C4-2B (cell line): ENCODE data around the gene SLC35D2.

Experiments used
- H3K27ac ChIP-seq: fragments of 450-650 bp; 2 replicates; pipeline ENCODE4 v1.5.1; 2017
- CTCF ChIP-seq: fragments of 450-650 bp; conservative IDR thresholded peaks from 2 replicates; pipeline ENCODE4 v1.5.1; 2017; ENCODE audit warnings: mild to moderate bottlenecking
- ZFX ChIP-seq: fragments of 450-650 bp; IDR thresholded peaks from 2 replicates; pipeline ENCODE4 v1.6.1; 2017

SLC35D2 gene

GRCh38 chr9:96419691-96419969 lies 36.1 kb upstream of the SLC35D2 start:
- H3K27ac ChIP-seq = no peak overlapping the region; the same call in 1 of the 2 replicates
- TF ChIP-seq ZFX = no peak
- no peak for TF ChIP-seq CTCF

GRCh38 chr9:96418920-96419690 lies 35.6 kb upstream of the SLC35D2 start:
- peak; percentile 44; the same call in 1 of the 2 replicates for TF ChIP-seq ZFX
- TF ChIP-seq CTCF = no peak
- peak overlapping the region; percentile 93 for H3K27ac ChIP-seq

GRCh38 chr9:96418083-96418919 lies 34.8 kb upstream of the SLC35D2 start, which contains the start of gene ZNF367:
Gene ZNF367 (minus strand): TSS chr9:96418370. CDS start chr9:96418032, 338 bp downstream.
- H3K27ac ChIP-seq = peak within 1 kb of the TSS; percentile 93
- no peak for TF ChIP-seq CTCF
- no peak for TF ChIP-seq ZFX

- peak overlapping the region; percentile 93 for H3K27ac ChIP-seq
- TF ChIP-seq ZFX = 0 out of 2 replicates have a peak, but pooled peaks have one; percentile 6
- no peak for TF ChIP-seq CTCF
Observed at GRCh38 chr9:96417661-96418082, 34.2 kb upstream of the SLC35D2 start.

- peak overlapping the region; percentile 93 for H3K27ac ChIP-seq
- no peak; the same call in 1 of the 2 replicates for TF ChIP-seq ZFX
- TF ChIP-seq CTCF = no peak
Observed at GRCh38 chr9:96417051-96417586, 33.6 kb upstream of the SLC35D2 start.

- TF ChIP-seq CTCF (no peak), ZFX (no peak)
- no peak overlapping the region for H3K27ac ChIP-seq
Observed at GRCh38 chr9:96413302-96414221, 30.1 kb upstream of the SLC35D2 start.
